GM23248 (cell line): ENCODE results near the gene RFESD.

Source experiments
- EZH2 ChIP-seq: fragments of 200-600 bp; sonication (generic); IDR thresholded peaks from 2 replicates; pipeline ENCODE4 v1.6.1; 2018; ENCODE audit warnings: antibody characterized with exemption, mild to moderate bottlenecking; ENCODE audit not compliant: insufficient read depth, poor library complexity, severe bottlenecking
- EZH2phosphoT487 ChIP-seq: fragments of 200-600 bp; sonication (generic); IDR thresholded peaks from 2 replicates; pipeline ENCODE4 v1.6.1; 2018; ENCODE audit warnings: antibody characterized with exemption, moderate library complexity, mild to moderate bottlenecking, low read depth; ENCODE audit not compliant: insufficient read depth

DNA sequence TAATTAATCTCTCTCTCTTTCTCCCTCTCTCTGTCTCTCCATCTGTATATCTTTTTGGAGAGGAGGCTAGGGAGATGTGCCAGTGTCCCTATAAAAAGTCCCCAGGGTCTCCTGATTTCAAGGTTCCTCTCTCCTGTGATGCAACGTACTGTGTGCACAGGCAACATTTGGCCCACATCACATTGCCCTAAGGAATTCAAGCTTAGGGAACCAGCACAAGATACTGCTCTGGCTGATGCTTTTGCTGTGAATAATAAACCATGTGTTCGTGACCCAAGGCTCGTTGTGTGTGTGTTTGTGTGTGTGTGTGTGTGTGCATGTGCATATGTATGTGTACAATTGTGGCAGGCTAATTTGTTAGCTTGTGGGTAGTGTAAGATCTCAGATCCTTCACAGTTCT, 26.5 kb downstream of the RFESD start:
- no peak for TF ChIP-seq EZH2
- TF ChIP-seq EZH2phosphoT487: no peak
